Measurements from ENCODE around the gene IQGAP2. TPM values are rescaled to one million over a fixed set of nuclear protein-coding genes. Genes with fewer than 3 reads are reported as not detected.

Gene IQGAP2
- total RNA-seq, 2 donors from 2014 or later = 15.3 to 17.6 TPM

GRCh38 chr5:76608833-76609232, 205.7 kb downstream of the IQGAP2 start:
- no peaks in the 10 kb centered on the region for H3K9me3 ChIP-seq
- ATAC-seq (ENCODE audit: insufficient number of reproducible peaks, low FRiP score, low read depth) (no peak), DNase-seq (ENCODE audit: low spot score) (no peak)
- H3K36me3 ChIP-seq = no peaks in the 10 kb centered on the region
- H3K4me1 ChIP-seq (ENCODE audit: control insufficient read depth in 1 of 2, low read depth in 2 of 2) = peaks cover 0 to 10% of the 10 kb centered on the region in 2 donors
- H3K27me3 ChIP-seq (replicated peaks; ENCODE audit: insufficient read depth) = no peaks in the 10 kb centered on the region
- H3K4me3 ChIP-seq = no peak overlapping the region
- no peak for TF ChIP-seq CTCF (IDR thresholded peaks at IDR 0.05)
- no peak overlapping the region for H3K27ac ChIP-seq

GRCh38 chr5:76610196-76610595, 207.1 kb downstream of the IQGAP2 start:
- DNase-seq (ENCODE audit: low spot score) (no peak), ATAC-seq (ENCODE audit: insufficient number of reproducible peaks, low FRiP score, low read depth) (no peak)
- Histone ChIP-seq H3K4me3 (no peak overlapping the region), H3K9me3 (no peaks in the 10 kb centered on the region), H3K36me3 (no peaks in the 10 kb centered on the region), H3K27me3 (replicated peaks; ENCODE audit: insufficient read depth) (no peaks in the 10 kb centered on the region), H3K4me1 (ENCODE audit: control insufficient read depth in 1 of 2, low read depth in 2 of 2) (peaks cover 0 to 10% of the 10 kb centered on the region in 2 donors), H3K27ac (no peak overlapping the region)
- TF ChIP-seq CTCF (IDR thresholded peaks at IDR 0.05) = no peak

DNA sequence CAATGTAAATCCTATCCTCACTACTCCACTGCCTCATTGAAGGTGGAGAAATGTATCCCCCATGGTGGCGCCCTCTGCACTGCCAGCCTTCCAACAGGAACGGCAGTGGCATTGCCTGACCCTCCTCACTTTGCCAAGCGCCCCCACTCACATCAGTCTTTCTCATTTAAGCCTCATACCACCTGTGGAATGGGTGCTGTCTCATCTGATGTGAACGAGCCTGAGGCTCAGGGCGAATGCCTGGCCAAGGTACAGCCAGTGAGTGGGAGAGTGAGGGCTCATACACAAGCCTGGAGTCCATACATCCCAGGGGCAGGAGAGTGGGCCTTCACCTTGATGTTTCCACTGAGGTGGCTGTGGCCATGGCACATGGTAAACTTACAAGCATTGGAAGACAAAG, 209.9 kb downstream of the IQGAP2 start:
- H3K4me1 ChIP-seq (ENCODE audit: control insufficient read depth in 1 of 2, low read depth in 2 of 2) = peaks cover 0 to 1% of the 10 kb centered on the region in 2 donors
- DNase-seq (ENCODE audit: low spot score) (no peak), ATAC-seq (ENCODE audit: insufficient number of reproducible peaks, low FRiP score, low read depth) (no peak)
- no peaks in the 10 kb centered on the region for H3K36me3 ChIP-seq
- no peak overlapping the region for H3K4me3 ChIP-seq
- H3K27ac ChIP-seq = no peak overlapping the region
- no peaks in the 10 kb centered on the region for H3K9me3 ChIP-seq
- H3K27me3 ChIP-seq (replicated peaks; ENCODE audit: insufficient read depth) = no peaks in the 10 kb centered on the region
- TF ChIP-seq CTCF (IDR thresholded peaks at IDR 0.05) = no peak

- ATAC-seq (ENCODE audit: insufficient number of reproducible peaks, low FRiP score, low read depth) = no peak
Observed at GRCh38 chr5:76615759-76616158, 212.7 kb downstream of the IQGAP2 start.

DNA sequence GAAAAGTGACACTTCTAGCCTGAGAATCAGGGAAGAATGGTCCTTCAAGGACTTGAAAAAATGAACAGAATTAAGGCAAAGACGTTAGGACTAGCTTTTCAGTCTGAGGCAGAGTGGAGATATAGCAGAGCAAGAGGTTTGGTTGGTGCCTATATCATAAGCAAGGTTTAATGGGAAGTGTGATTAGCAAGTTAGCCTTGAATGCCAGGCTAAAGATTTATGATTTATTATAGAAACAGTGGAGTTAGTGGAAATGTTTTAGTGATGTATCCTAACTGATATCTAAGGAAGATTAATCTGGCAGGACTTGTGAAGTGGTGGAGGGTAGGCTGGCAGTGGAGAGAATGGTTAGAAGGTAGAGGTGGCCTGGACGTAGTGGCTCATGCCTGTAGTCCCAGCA, 213.1 kb downstream of the IQGAP2 start:
- TF ChIP-seq CTCF (IDR thresholded peaks at IDR 0.05) = no peak
- no peak for DNase-seq (ENCODE audit: low spot score)
- H3K27ac ChIP-seq = no peak overlapping the region
- H3K4me1 ChIP-seq (ENCODE audit: control insufficient read depth in 1 of 2, low read depth in 2 of 2) = no peaks in the 10 kb centered on the region
- no peaks in the 10 kb centered on the region for H3K9me3 ChIP-seq
- H3K27me3 ChIP-seq (replicated peaks; ENCODE audit: insufficient read depth) = no peaks in the 10 kb centered on the region
- no peaks in the 10 kb centered on the region for H3K36me3 ChIP-seq
- no peak overlapping the region for H3K4me3 ChIP-seq
- no peak for ATAC-seq (ENCODE audit: insufficient number of reproducible peaks, low FRiP score, low read depth)

More at GRCh38 chr5:76615759-76616158, 212.7 kb downstream of the IQGAP2 start:
- Histone ChIP-seq H3K4me3 (no peak overlapping the region), H3K27ac (no peak overlapping the region), H3K36me3 (no peaks in the 10 kb centered on the region), H3K27me3 (replicated peaks; ENCODE audit: insufficient read depth) (no peaks in the 10 kb centered on the region), H3K4me1 (ENCODE audit: control insufficient read depth in 1 of 2, low read depth in 2 of 2) (no peaks in the 10 kb centered on the region), H3K9me3 (no peaks in the 10 kb centered on the region)
- no peak for DNase-seq (ENCODE audit: low spot score)
- no peak for TF ChIP-seq CTCF (IDR thresholded peaks at IDR 0.05)
